Hepatocyte (in vitro differentiated cells): Measurements from ENCODE around the gene KIAA0753.

Experiments
- CTCF ChIP-seq: fragments of 200-600 bp; sonication (generic); IDR thresholded peaks from 2 replicates; pipeline ENCODE4 v1.5.1; 2016; ENCODE audit warnings: antibody characterized with exemption, mild to moderate bottlenecking; ENCODE audit not compliant: poor library complexity
- EZH2 ChIP-seq: fragments of 200-600 bp; sonication (generic); IDR thresholded peaks from 2 replicates; pipeline ENCODE4 v1.6.1; 2016; ENCODE audit warnings: antibody characterized with exemption, mild to moderate bottlenecking, borderline replicate concordance
- EZH2phosphoT487 ChIP-seq: fragments of 200-600 bp; sonication (generic); IDR thresholded peaks from one replicate; pipeline ENCODE4 v1.6.1; 2018; ENCODE audit warnings: antibody characterized with exemption, mild to moderate bottlenecking, low read depth, moderate library complexity; ENCODE audit not compliant: unreplicated experiment, severe bottlenecking

GRCh38 chr17:6684881-6685767, 44.6 kb upstream of the KIAA0753 start:
- TF ChIP-seq CTCF = no peak
- no peak for TF ChIP-seq EZH2phosphoT487
- TF ChIP-seq EZH2 = no peak
